ENCODE data around the gene NKAIN2.

Gene NKAIN2

GRCh38 chr6:124119596-124119995 lies 315.9 kb downstream of the NKAIN2 start:
- CTCF ChIA-PET, result no interaction called here
- DNase-seq (ENCODE audit: low spot score), result no peak
- no peak overlapping the region for H3K27ac ChIP-seq
- POLR2A ChIA-PET (ENCODE audit: low non-redundant PET), result no interaction called here
- TF ChIP-seq CTCF (conservative IDR thresholded peaks at IDR 0.05; ENCODE audit: low read depth), result no peak

GRCh38 chr6:124123617-124124209 lies 320.0 kb downstream of the NKAIN2 start:
- ChIA-PET POLR2A (ENCODE audit: low non-redundant PET) (no interaction called here), CTCF (interaction anchor here (0.6 kb wide), 1 partner anchor 370 kb away, joined by 4 read pairs; no protein-coding TSS in a partner anchor)
- DNase-seq (ENCODE audit: low spot score), result no peak
- no peak overlapping the region for H3K27ac ChIP-seq
- TF ChIP-seq CTCF (conservative IDR thresholded peaks at IDR 0.05; ENCODE audit: low read depth), result no peak

- no peak for TF ChIP-seq CTCF (conservative IDR thresholded peaks at IDR 0.05; ENCODE audit: low read depth)
- no peak for DNase-seq (ENCODE audit: low spot score)
- H3K27ac ChIP-seq, result no peak overlapping the region
- POLR2A ChIA-PET (ENCODE audit: low non-redundant PET), result no interaction called here
- CTCF ChIA-PET, result no interaction called here
These were observed 327.6 kb downstream of the NKAIN2 start for GRCh38 chr6:124131259-124131658.

GRCh38 chr6:124131779-124132178 lies 328.1 kb downstream of the NKAIN2 start:
- no peak overlapping the region for H3K27ac ChIP-seq
- no peak for DNase-seq (ENCODE audit: low spot score)
- no peak for TF ChIP-seq CTCF (conservative IDR thresholded peaks at IDR 0.05; ENCODE audit: low read depth)
- ChIA-PET POLR2A (ENCODE audit: low non-redundant PET) (no interaction called here), CTCF (no interaction called here)

- TF ChIP-seq CTCF (conservative IDR thresholded peaks at IDR 0.05; ENCODE audit: low read depth), result no peak
- ChIA-PET CTCF (no interaction called here), POLR2A (ENCODE audit: low non-redundant PET) (no interaction called here)
- H3K27ac ChIP-seq, result no peak overlapping the region
- no peak for DNase-seq (ENCODE audit: low spot score)
These were observed 328.6 kb downstream of the NKAIN2 start for GRCh38 chr6:124132256-124132655.

GRCh38 chr6:124142852-124143251 lies 339.2 kb downstream of the NKAIN2 start:
- CTCF ChIA-PET, result no interaction called here
- no peak overlapping the region for H3K27ac ChIP-seq
- DNase-seq (ENCODE audit: low spot score), result no peak
- POLR2A ChIA-PET (ENCODE audit: low non-redundant PET), result no interaction called here
- TF ChIP-seq CTCF (conservative IDR thresholded peaks at IDR 0.05; ENCODE audit: low read depth), result no peak

- ChIA-PET CTCF (no interaction called here), POLR2A (ENCODE audit: low non-redundant PET) (no interaction called here)
- no peak for TF ChIP-seq CTCF (conservative IDR thresholded peaks at IDR 0.05; ENCODE audit: low read depth)
- DNase-seq (ENCODE audit: low spot score), result no peak
- H3K27ac ChIP-seq, result no peak overlapping the region
These were observed 339.8 kb downstream of the NKAIN2 start for GRCh38 chr6:124143435-124143834.

Measured in RWPE1 (cell line).